CD4-positive, CD25-positive, alpha-beta regulatory T cell (primary cell): ENCODE results near the gene SPECC1. TPM values are rescaled to one million over a fixed set of nuclear protein-coding genes. Genes with fewer than 3 reads are reported as not detected.

Experiments used
- ATAC-seq, 2 donors: fragments of 150-1000 bp; cut with Tn5 transposase; one replicate each; pipeline ENCODE4 v1.10.0; 2021; ENCODE audit warnings: low read depth in 2 of 2, moderate number of reproducible peaks in 2 of 2, moderate library complexity in 1 of 2
- DNase-seq, 3 donors: peaks; one replicate each; pipeline versions ENCODE4 v3.0.0 to v3.0.0-alpha.2; 2012 to 2022; ENCODE audit warnings: mixed read lengths in 1 of 3
- H3K27ac ChIP-seq: one replicate; pipeline ENCODE4 v1.7.0; 2013; ENCODE audit warnings: mild to moderate bottlenecking, low read length; ENCODE audit not compliant: insufficient read depth, poor library complexity, severe bottlenecking
- H3K27me3 ChIP-seq: one replicate; pipeline ENCODE4 v1.7.0; 2013; ENCODE audit warnings: low read length; ENCODE audit not compliant: control insufficient read depth, insufficient read depth
- H3K36me3 ChIP-seq: one replicate; pipeline ENCODE4 v1.7.0; 2013; ENCODE audit warnings: mild to moderate bottlenecking, low read length, moderate library complexity; ENCODE audit not compliant: control insufficient read depth, insufficient read depth
- H3K4me1 ChIP-seq: 2 replicates; pipeline ENCODE4 v1.7.0; 2013; ENCODE audit warnings: mild to moderate bottlenecking, low read length; ENCODE audit not compliant: insufficient read depth, control insufficient read depth, poor library complexity, severe bottlenecking
- H3K4me3 ChIP-seq: one replicate; pipeline ENCODE4 v1.7.0; 2013; ENCODE audit warnings: low read depth, mild to moderate bottlenecking, low read length, moderate library complexity
- H3K9me3 ChIP-seq, 2 experiments: 1 replicate in 1 of 2; 2 replicates in 1 of 2; pipeline ENCODE4 v1.7.0; 2013; ENCODE audit warnings: low read length in 2 of 2, mild to moderate bottlenecking in 1 of 2, moderate library complexity in 1 of 2; ENCODE audit not compliant: control insufficient read depth in 2 of 2
- H3K27ac Mint-ChIP-seq, 3 donors: one replicate each; pipeline ENCODE4 v1.8.0; 2020 to 2022; ENCODE audit warnings: mild to moderate bottlenecking in 3 of 3, mixed read lengths in 3 of 3, moderate library complexity in 2 of 3
- H3K27me3 Mint-ChIP-seq: one replicate; pipeline ENCODE4 v1.8.0; 2022; ENCODE audit warnings: mild to moderate bottlenecking, mixed read lengths
- H3K36me3 Mint-ChIP-seq: one replicate; pipeline ENCODE4 v1.8.0; 2020; ENCODE audit warnings: mixed read lengths
- H3K4me1 Mint-ChIP-seq, 4 donors: one replicate each; pipeline ENCODE4 v1.8.0; 2020 to 2022; ENCODE audit warnings: mixed read lengths in 4 of 4, mild to moderate bottlenecking in 1 of 4
- H3K4me3 Mint-ChIP-seq, 4 donors: one replicate each; pipeline ENCODE4 v1.8.0; 2020 to 2022; ENCODE audit warnings: mild to moderate bottlenecking in 4 of 4, mixed read lengths in 4 of 4, moderate library complexity in 3 of 4
- H3K9me3 Mint-ChIP-seq, 7 donors: one replicate each; pipeline ENCODE4 v1.8.0; 2020 to 2022; ENCODE audit warnings: mixed read lengths in 7 of 7, mild to moderate bottlenecking in 3 of 7, moderate library complexity in 2 of 7
- polyA plus RNA-seq, 4 donors: library from polyadenylated mRNA; unstranded; fragments of 300-500 nt; fragmentation: Illumina TruSeq; gene quantifications; one replicate each; pipeline ENCODE4 v1.2.3, GENCODE V29; 2021
- total RNA-seq: library from RNA; stranded (reverse); gene quantifications from one replicate; pipeline ENCODE4 v1.2.3, GENCODE V29; 2022

SPECC1 gene
- total and polyA plus RNA-seq, 5 donors from 2014 or later, result 0.62 to 6.5 (median 1.2) TPM

DNA sequence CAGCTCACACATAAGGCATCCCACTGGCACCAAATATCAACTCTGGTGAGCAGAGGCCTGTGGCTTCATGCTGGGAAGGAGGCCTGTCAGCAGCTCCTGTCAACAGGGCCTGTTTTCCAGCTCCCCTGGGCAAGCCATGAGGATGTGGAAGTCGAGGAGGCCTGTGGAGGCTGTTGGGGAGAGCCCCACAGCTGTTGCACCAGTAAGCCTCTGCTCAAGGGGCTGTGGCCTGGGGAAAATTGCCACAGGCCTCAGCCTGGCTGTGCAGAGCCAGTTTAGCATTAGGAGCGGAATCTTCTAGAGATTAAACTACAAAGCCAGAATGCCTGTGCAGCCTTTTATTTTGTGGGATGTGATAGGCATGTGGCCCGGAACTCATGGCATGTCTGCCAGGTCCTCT lies 202.1 kb downstream of the SPECC1 start:
- H3K9me3 ChIP-seq, result no peaks in the 10 kb centered on the region
- no peak overlapping the region for H3K27ac ChIP-seq
- H3K4me3 Mint-ChIP-seq, result no peak overlapping the region
- H3K36me3 Mint-ChIP-seq, result no peaks in the 10 kb centered on the region
- DNase-seq (no peak), ATAC-seq (no peak)
- no peak overlapping the region for H3K27ac Mint-ChIP-seq
- no peaks in the 10 kb centered on the region for H3K36me3 ChIP-seq
- H3K27me3 Mint-ChIP-seq, result peaks cover under 1% of the 10 kb centered on the region
- H3K4me1 Mint-ChIP-seq, result peaks cover 0 to under 1% (median 0%) of the 10 kb centered on the region in 4 donors
- H3K27me3 ChIP-seq, result no peaks in the 10 kb centered on the region
- no peaks in the 10 kb centered on the region for H3K4me1 ChIP-seq
- H3K4me3 ChIP-seq, result no peak overlapping the region
- H3K9me3 Mint-ChIP-seq, result no peaks in the 10 kb centered on the region

DNA sequence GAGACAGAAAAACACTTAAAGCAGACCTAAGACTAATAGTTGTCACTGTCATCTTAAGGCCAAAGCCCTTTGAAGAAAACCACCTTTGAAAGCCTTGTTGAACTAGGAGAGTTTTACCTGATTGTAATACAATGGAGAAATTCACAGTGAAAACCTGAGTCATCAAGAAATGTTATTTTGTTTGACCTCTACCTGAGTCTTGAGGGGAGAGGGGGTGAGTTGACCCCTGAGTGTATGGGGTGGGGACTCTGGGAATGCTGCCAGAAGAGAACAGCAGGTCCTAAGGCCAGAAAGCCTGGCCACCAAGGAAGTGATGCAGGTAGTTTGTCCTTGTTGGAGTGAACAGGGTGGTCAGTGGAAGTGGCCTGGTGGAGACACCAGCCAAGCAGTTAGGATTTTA lies 204.3 kb downstream of the SPECC1 start:
- no peaks in the 10 kb centered on the region for H3K36me3 Mint-ChIP-seq
- no peaks in the 10 kb centered on the region for H3K36me3 ChIP-seq
- H3K9me3 Mint-ChIP-seq, result no peaks in the 10 kb centered on the region
- H3K27ac ChIP-seq, result no peak overlapping the region
- no peaks in the 10 kb centered on the region for H3K27me3 ChIP-seq
- no peaks in the 10 kb centered on the region for H3K4me1 Mint-ChIP-seq
- no peaks in the 10 kb centered on the region for H3K4me1 ChIP-seq
- H3K27ac Mint-ChIP-seq, result peak overlapping the region in 1 of 3 donors; percentile 69
- no peak for ATAC-seq
- H3K4me3 ChIP-seq, result no peak overlapping the region
- H3K9me3 ChIP-seq, result no peaks in the 10 kb centered on the region
- no peak for DNase-seq
- peaks cover 4% of the 10 kb centered on the region for H3K27me3 Mint-ChIP-seq
- no peak overlapping the region for H3K4me3 Mint-ChIP-seq

DNA sequence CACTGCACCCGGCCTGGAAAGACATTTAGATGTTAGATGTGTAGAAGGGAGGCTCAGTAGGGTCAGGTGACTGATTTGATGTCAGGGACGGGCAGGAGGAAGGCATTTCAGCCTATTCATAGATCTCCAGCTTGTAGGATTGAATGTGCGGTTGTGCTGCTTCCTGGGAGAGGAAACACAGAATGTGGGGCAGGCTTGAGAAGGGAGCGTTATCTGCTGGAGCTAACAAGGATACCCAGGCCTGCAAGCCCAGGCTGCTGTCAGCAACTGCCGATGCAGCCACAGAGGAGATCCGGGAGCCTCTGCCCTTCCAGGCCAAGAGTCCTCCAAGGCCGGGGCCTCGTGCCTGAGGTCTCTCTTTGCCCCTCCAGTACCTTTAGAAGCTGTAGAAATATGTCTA lies 205.6 kb downstream of the SPECC1 start:
- peaks cover 4% of the 10 kb centered on the region for H3K27me3 Mint-ChIP-seq
- H3K36me3 ChIP-seq, result no peaks in the 10 kb centered on the region
- no peaks in the 10 kb centered on the region for H3K4me1 ChIP-seq
- peaks cover 0 to 3% (median 0%) of the 10 kb centered on the region in 4 donors for H3K4me1 Mint-ChIP-seq
- ATAC-seq, result no peak
- no peaks in the 10 kb centered on the region for H3K27me3 ChIP-seq
- H3K36me3 Mint-ChIP-seq, result no peaks in the 10 kb centered on the region
- no peak overlapping the region for H3K4me3 ChIP-seq
- H3K9me3 ChIP-seq, result no peaks in the 10 kb centered on the region
- no peak overlapping the region for H3K27ac Mint-ChIP-seq
- H3K27ac ChIP-seq, result no peak overlapping the region
- DNase-seq, result no peak
- H3K9me3 Mint-ChIP-seq, result no peaks in the 10 kb centered on the region
- H3K4me3 Mint-ChIP-seq, result no peak overlapping the region

DNA sequence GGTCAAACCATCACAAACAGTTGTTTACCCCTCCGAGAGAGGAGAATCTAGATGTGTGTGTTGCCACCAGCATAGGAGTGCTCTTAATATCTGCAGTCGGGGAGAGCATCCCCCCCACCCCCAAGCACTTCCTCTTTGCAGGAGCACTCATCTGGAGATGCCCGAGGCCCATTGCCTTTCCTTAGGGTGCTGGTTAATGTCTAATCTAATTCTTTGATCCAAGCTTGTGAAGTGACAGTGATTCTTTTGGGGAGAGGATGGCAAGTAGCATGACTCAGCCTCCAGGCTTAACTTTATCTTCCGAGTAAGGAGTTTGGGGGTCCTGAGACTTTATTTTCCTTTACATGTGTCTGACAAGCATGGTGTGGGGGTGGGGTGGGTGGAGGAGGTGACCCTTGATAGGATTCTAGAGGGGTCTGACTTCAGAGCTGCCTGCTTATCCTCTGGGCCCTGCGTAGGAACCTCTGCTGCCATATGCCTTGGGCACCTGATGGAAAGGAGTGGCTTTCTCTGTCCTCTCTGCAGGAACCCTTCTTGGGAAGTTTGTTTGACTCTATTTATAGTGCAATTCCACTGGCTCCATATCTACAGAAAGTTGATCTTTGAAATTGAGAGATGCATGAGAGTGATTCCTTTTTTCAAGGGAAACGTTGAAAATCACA lies 207.1 kb downstream of the SPECC1 start:
- H3K4me3 Mint-ChIP-seq, result no peak overlapping the region
- no peak for DNase-seq
- peaks cover 9% of the 10 kb centered on the region for H3K27me3 Mint-ChIP-seq
- ATAC-seq, result no peak
- no peak overlapping the region for H3K27ac Mint-ChIP-seq
- peaks cover 0 to 3% (median 0%) of the 10 kb centered on the region in 4 donors for H3K4me1 Mint-ChIP-seq
- H3K27me3 ChIP-seq, result no peaks in the 10 kb centered on the region
- no peaks in the 10 kb centered on the region for H3K9me3 Mint-ChIP-seq
- no peaks in the 10 kb centered on the region for H3K4me1 ChIP-seq
- no peak overlapping the region for H3K4me3 ChIP-seq
- no peaks in the 10 kb centered on the region for H3K9me3 ChIP-seq
- H3K27ac ChIP-seq, result no peak overlapping the region
- H3K36me3 ChIP-seq, result no peaks in the 10 kb centered on the region
- no peaks in the 10 kb centered on the region for H3K36me3 Mint-ChIP-seq

DNA sequence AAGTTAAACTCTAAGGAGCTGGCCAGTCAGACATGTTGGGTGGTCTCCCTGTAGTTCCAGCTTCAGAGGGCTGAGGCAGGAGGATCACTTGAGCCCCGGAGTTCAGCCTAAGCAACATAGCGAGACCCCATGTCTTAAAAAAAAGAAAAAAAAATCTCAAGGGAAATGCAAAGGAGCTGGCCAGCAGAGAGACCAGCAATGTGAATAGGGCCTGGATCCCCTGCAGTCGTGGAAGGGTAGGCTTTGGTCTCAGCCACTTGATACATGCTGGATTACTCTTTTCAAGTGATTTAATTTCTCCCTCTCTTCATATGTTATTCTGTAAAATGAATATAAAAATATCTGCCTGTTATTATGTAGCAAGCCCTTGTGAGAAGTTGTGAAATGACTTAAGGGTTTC lies 207.7 kb downstream of the SPECC1 start:
- no peak overlapping the region for H3K27ac ChIP-seq
- peaks cover 9% of the 10 kb centered on the region for H3K27me3 Mint-ChIP-seq
- no peaks in the 10 kb centered on the region for H3K36me3 ChIP-seq

DNA sequence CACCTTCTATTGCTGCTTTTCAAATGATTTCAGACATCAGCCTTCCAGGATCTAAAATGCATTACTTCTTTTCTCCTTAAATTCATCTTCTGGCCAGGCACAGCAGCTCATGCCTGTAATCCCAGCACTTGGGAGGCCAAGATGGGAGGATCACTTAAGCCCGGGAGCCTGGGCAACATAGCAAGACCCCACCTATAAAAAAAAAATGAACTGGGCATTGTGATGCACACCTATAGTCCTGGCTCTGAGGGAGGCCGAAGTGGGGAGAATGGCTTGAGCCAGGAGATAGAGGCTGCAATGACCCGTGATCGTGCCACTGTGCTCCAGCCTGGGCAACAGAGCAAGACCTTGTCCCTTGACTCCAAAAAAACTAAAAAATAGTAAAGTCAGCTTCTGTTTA lies 208.5 kb downstream of the SPECC1 start:
- Histone ChIP-seq H3K36me3 (no peaks in the 10 kb centered on the region), H3K27ac (no peak overlapping the region), H3K4me3 (no peak overlapping the region), H3K27me3 (no peaks in the 10 kb centered on the region), H3K9me3 (no peaks in the 10 kb centered on the region), H3K4me1 (no peaks in the 10 kb centered on the region)
- DNase-seq (no peak), ATAC-seq (no peak)
- Mint-ChIP-seq H3K4me3 (no peak overlapping the region), H3K9me3 (no peaks in the 10 kb centered on the region), H3K36me3 (no peaks in the 10 kb centered on the region), H3K27me3 (peaks cover 9% of the 10 kb centered on the region), H3K4me1 (peaks cover 0 to 3% (median 0%) of the 10 kb centered on the region in 4 donors), H3K27ac (no peak overlapping the region)

More for the DNA sequence above, 207.7 kb downstream of the SPECC1 start:
- Mint-ChIP-seq H3K9me3 (no peaks in the 10 kb centered on the region), H3K4me3 (no peak overlapping the region), H3K36me3 (no peaks in the 10 kb centered on the region), H3K4me1 (peaks cover 0 to 3% (median 0%) of the 10 kb centered on the region in 4 donors), H3K27ac (no peak overlapping the region)
- Histone ChIP-seq H3K9me3 (no peaks in the 10 kb centered on the region), H3K4me1 (no peaks in the 10 kb centered on the region), H3K27me3 (no peaks in the 10 kb centered on the region), H3K4me3 (no peak overlapping the region)
- DNase-seq (no peak), ATAC-seq (no peak)

DNA sequence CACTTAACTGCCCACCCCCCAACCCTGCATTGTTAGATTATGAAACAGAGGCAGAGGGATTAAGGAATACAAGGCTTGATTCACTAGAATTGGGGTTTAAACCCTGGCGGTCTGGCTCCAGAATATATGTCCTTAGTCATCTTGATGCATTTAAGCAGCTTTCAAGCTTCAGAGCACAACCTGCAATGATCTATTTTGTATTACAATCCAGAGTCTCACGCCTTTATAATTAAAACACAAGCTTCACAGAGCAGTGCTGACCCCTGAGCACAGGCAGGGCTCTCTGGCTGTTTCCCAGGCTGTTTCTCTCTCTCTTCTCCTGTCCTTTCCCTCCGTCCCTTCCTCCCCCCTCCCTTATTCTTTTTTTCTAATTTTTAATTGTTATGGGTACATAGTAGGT lies 209.1 kb downstream of the SPECC1 start:
- peaks cover 9% of the 10 kb centered on the region for H3K27me3 Mint-ChIP-seq
- H3K27ac Mint-ChIP-seq, result no peak overlapping the region
- no peaks in the 10 kb centered on the region for H3K36me3 ChIP-seq
- DNase-seq (no peak), ATAC-seq (no peak)
- no peaks in the 10 kb centered on the region for H3K36me3 Mint-ChIP-seq
- H3K4me3 Mint-ChIP-seq, result no peak overlapping the region
- H3K27me3 ChIP-seq, result no peaks in the 10 kb centered on the region
- H3K4me3 ChIP-seq, result no peak overlapping the region
- H3K4me1 ChIP-seq, result no peaks in the 10 kb centered on the region
- no peak overlapping the region for H3K27ac ChIP-seq
- H3K9me3 ChIP-seq, result no peaks in the 10 kb centered on the region
- peaks cover 0 to 3% (median 0%) of the 10 kb centered on the region in 4 donors for H3K4me1 Mint-ChIP-seq
- H3K9me3 Mint-ChIP-seq, result peaks cover 0 to 2% (median 0%) of the 10 kb centered on the region in 7 donors

DNA sequence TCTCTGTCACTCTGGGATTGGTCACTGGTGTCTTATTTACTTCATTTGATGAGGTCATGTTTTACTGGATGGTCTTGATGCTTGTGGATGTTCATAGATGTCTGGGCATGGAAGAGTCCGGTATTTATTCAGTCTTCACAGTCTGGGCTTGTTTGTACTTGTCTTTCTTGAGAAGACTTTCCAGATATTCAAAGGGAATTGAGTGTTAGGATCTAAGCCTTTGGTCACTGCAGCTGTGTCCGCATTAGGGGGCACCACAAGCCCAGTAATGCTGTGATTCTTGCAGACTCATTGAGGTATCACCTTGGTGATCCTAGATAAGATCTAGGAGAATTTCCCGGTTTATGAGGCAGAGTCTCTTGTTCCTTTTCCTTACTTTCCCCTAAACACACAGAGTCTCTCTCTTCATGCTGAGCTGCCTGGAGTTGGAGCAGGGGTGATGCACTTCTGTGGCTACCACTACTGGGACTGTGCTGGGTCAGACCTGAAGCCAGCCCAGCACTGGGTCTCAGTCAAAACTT lies 214.7 kb downstream of the SPECC1 start:
- Histone ChIP-seq H3K9me3 (no peaks in the 10 kb centered on the region), H3K4me3 (no peak overlapping the region), H3K36me3 (no peaks in the 10 kb centered on the region), H3K27ac (no peak overlapping the region), H3K27me3 (no peaks in the 10 kb centered on the region), H3K4me1 (no peaks in the 10 kb centered on the region)
- ATAC-seq (no peak), DNase-seq (no peak)
- Mint-ChIP-seq H3K4me1 (peaks cover 0 to 10% (median 3%) of the 10 kb centered on the region in 4 donors), H3K36me3 (peaks cover 6% of the 10 kb centered on the region), H3K27ac (no peak overlapping the region), H3K4me3 (no peak overlapping the region), H3K27me3 (peaks cover 4% of the 10 kb centered on the region), H3K9me3 (peaks cover 0 to 2% (median 0%) of the 10 kb centered on the region in 7 donors)
